Measurements from ENCODE around the gene ZNF507.

The ZNF507 gene

DNA sequence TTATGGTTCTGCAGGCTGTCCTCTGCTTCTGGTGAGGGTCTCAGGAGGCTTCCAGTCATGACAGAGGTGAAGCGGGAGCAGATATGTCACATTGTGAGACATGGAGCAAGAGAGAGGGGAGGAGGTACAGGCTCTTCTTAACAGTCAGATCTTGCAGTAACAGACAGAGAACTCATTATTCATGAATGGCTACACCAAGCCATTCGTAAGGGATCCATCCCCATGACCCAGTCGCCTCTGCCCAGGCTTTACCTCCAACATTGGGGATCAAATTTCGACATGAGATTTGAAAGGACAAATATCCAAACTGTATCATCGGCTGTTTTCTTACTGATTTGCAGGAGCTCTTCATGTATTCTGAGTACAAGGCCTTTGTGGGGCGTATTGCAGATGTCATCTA is 21.7 kb downstream of the ZNF507 start:
- Histone ChIP-seq H2AK5ac (ENCODE audit: low read depth, low read length) (no peak overlapping the region), H3K9ac (ENCODE audit: low read depth, low read length, poor library complexity) (no peak overlapping the region), H3K27ac (replicated peaks; ENCODE audit: low read length) (no peak overlapping the region), H3K27me3 (ENCODE audit: control insufficient read depth in 3 of 3, insufficient read depth in 3 of 3, low read depth in 1 of 3, low read length in 3 of 3) (no peaks in the 10 kb centered on the region), H2BK15ac (ENCODE audit: low read length) (no peak overlapping the region), H2BK12ac (ENCODE audit: low read length) (no peak overlapping the region), H3K23ac (ENCODE audit: low read depth, low read length, poor library complexity) (no peak overlapping the region), H3K36me3 (replicated peaks in 1 of 2; ENCODE audit: control insufficient read depth in 2 of 2, insufficient read depth in 2 of 2, low read length in 2 of 2) (peaks cover 11 to 92% of the 10 kb centered on the region in 2 donors), H3K9me3 (replicated peaks in 1 of 2; ENCODE audit: control insufficient read depth in 2 of 2, insufficient read depth in 1 of 2, low read depth in 1 of 2, low read length in 2 of 2) (peaks cover 0 to 2% of the 10 kb centered on the region in 2 donors), H2BK5ac (ENCODE audit: low read length) (no peak overlapping the region), H4K8ac (ENCODE audit: low read depth, low read length) (no peak overlapping the region), H3K4me2 (ENCODE audit: insufficient read depth, low read length, poor library complexity, severe bottlenecking) (no peak overlapping the region), H2AFZ (ENCODE audit: low read length) (no peak overlapping the region), H3K4me1 (ENCODE audit: control insufficient read depth in 2 of 2, insufficient read depth in 1 of 2, low read depth in 1 of 2, low read length in 2 of 2) (no peaks in the 10 kb centered on the region), H3K18ac (ENCODE audit: low read length) (no peak overlapping the region), H4K91ac (ENCODE audit: low read depth, low read length, poor library complexity) (no peak overlapping the region), H3K4me3 (ENCODE audit: low read length in 2 of 2) (no peak overlapping the region), H3K14ac (ENCODE audit: low read length) (no peak overlapping the region), H3K79me1 (ENCODE audit: low read depth, low read length) (peaks cover 4% of the 10 kb centered on the region), H2BK120ac (ENCODE audit: low read depth, low read length) (no peak overlapping the region), H3K4ac (ENCODE audit: low read length) (no peak overlapping the region)
- WGBS, 2 donors (ENCODE audit: extremely low coverage in 2 of 2, insufficient read length in 2 of 2, insufficient replicate concordance in 1 of 2), result no CpG with 5 or more reads among the region's 6 CpGs
- no peak for DNase-seq (ENCODE audit: low spot score)

DNA sequence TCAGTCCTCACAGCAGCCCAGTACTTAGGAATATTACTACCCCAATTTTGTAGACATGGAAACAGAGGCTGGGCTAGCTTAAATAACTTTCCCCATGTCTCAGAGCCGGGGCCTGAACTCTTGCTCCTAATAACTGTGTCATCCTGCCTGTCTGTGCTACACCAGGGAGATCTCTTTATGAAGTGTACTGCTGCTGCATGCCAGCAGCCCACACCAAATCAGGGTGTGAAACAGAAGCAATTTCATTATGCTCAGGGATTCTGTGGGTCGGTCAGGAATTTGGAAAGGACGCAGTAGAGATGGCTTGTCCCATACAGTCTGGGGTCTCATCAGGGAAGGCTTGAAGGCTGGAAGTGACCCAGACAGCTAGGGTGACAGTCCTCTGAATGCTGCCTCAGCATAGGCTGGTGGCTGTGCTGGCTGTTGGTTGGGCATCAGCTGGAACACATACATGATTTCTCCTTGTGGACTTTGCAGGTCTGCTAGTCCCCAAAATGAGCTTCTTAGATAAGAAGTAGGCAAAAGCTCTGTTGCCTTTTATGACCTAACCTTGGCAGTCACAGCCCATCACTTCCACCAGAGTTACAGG is 22.6 kb downstream of the ZNF507 start:
- Histone ChIP-seq H2BK120ac (ENCODE audit: low read depth, low read length) (no peak overlapping the region), H2AK5ac (ENCODE audit: low read depth, low read length) (no peak overlapping the region), H3K14ac (ENCODE audit: low read length) (no peak overlapping the region), H4K8ac (ENCODE audit: low read depth, low read length) (no peak overlapping the region), H3K4ac (ENCODE audit: low read length) (no peak overlapping the region), H3K4me1 (ENCODE audit: control insufficient read depth in 2 of 2, insufficient read depth in 1 of 2, low read depth in 1 of 2, low read length in 2 of 2) (no peaks in the 10 kb centered on the region), H2AFZ (ENCODE audit: low read length) (no peak overlapping the region), H4K91ac (ENCODE audit: low read depth, low read length, poor library complexity) (no peak overlapping the region), H3K36me3 (replicated peaks in 1 of 2; ENCODE audit: control insufficient read depth in 2 of 2, insufficient read depth in 2 of 2, low read length in 2 of 2) (peaks cover 17 to 92% of the 10 kb centered on the region in 2 donors), H3K9me3 (replicated peaks in 1 of 2; ENCODE audit: control insufficient read depth in 2 of 2, insufficient read depth in 1 of 2, low read depth in 1 of 2, low read length in 2 of 2) (peaks cover 6 to 7% of the 10 kb centered on the region in 2 donors), H2BK5ac (ENCODE audit: low read length) (no peak overlapping the region), H3K18ac (ENCODE audit: low read length) (no peak overlapping the region), H2BK15ac (ENCODE audit: low read length) (no peak overlapping the region), H2BK12ac (ENCODE audit: low read length) (no peak overlapping the region), H3K27ac (replicated peaks; ENCODE audit: low read length) (no peak overlapping the region), H3K23ac (ENCODE audit: low read depth, low read length, poor library complexity) (no peak overlapping the region), H3K4me3 (ENCODE audit: low read length in 2 of 2) (no peak overlapping the region), H3K27me3 (ENCODE audit: control insufficient read depth in 3 of 3, insufficient read depth in 3 of 3, low read depth in 1 of 3, low read length in 3 of 3) (no peaks in the 10 kb centered on the region), H3K4me2 (ENCODE audit: insufficient read depth, low read length, poor library complexity, severe bottlenecking) (no peak overlapping the region), H3K9ac (ENCODE audit: low read depth, low read length, poor library complexity) (no peak overlapping the region), H3K79me1 (ENCODE audit: low read depth, low read length) (peaks cover 4% of the 10 kb centered on the region)
- WGBS, 2 donors (ENCODE audit: extremely low coverage in 2 of 2, insufficient read length in 2 of 2, insufficient replicate concordance in 1 of 2), result no CpG with 5 or more reads among the region's 3 CpGs
- DNase-seq (ENCODE audit: low spot score), result no peak

DNA sequence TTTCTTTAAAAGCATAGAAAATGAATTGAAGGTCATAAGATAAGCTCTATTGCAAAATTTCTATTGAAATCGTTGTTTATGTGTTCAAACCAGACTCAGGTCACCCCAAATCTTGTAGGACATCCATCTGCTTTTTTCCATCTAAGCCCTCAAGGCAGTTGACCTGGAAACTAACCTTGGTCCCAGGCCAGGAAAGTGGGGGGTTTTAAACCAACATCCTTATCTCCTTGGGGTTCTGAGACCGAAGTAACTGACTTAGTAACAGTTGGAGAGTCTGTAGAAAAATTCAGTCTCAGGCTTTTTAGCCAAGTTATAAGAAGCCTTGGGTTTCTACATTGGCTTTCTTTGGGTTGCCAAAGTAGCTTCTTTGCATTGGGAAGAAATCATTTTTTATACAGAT is 23.4 kb downstream of the ZNF507 start:
- no peak overlapping the region for H4K91ac ChIP-seq (ENCODE audit: low read depth, low read length, poor library complexity)
- no peak overlapping the region for H2BK12ac ChIP-seq (ENCODE audit: low read length)
- no peak overlapping the region for H2AFZ ChIP-seq (ENCODE audit: low read length)
- no peaks in the 10 kb centered on the region for H3K4me1 ChIP-seq (ENCODE audit: control insufficient read depth in 2 of 2, insufficient read depth in 1 of 2, low read depth in 1 of 2, low read length in 2 of 2)
- H3K4ac ChIP-seq (ENCODE audit: low read length), result no peak overlapping the region
- no peak overlapping the region for H2AK5ac ChIP-seq (ENCODE audit: low read depth, low read length)
- H2BK120ac ChIP-seq (ENCODE audit: low read depth, low read length), result no peak overlapping the region
- peaks cover 4% of the 10 kb centered on the region for H3K79me1 ChIP-seq (ENCODE audit: low read depth, low read length)
- H3K9me3 ChIP-seq (replicated peaks in 1 of 2; ENCODE audit: control insufficient read depth in 2 of 2, insufficient read depth in 1 of 2, low read depth in 1 of 2, low read length in 2 of 2), result peaks cover 6 to 7% of the 10 kb centered on the region in 2 donors
- no peak overlapping the region for H3K18ac ChIP-seq (ENCODE audit: low read length)
- no CpG with 5 or more reads among the region's 2 CpGs for WGBS, 2 donors (ENCODE audit: extremely low coverage in 2 of 2, insufficient read length in 2 of 2, insufficient replicate concordance in 1 of 2)
- H3K27ac ChIP-seq (replicated peaks; ENCODE audit: low read length), result no peak overlapping the region
- H3K4me2 ChIP-seq (ENCODE audit: insufficient read depth, low read length, poor library complexity, severe bottlenecking), result no peak overlapping the region
- no peak overlapping the region for H3K9ac ChIP-seq (ENCODE audit: low read depth, low read length, poor library complexity)
- H3K36me3 ChIP-seq (replicated peaks in 1 of 2; ENCODE audit: control insufficient read depth in 2 of 2, insufficient read depth in 2 of 2, low read length in 2 of 2), result peaks cover 19 to 90% of the 10 kb centered on the region in 2 donors
- no peak overlapping the region for H3K4me3 ChIP-seq (ENCODE audit: low read length in 2 of 2)
- no peak overlapping the region for H2BK15ac ChIP-seq (ENCODE audit: low read length)
- no peak overlapping the region for H3K14ac ChIP-seq (ENCODE audit: low read length)
- no peak overlapping the region for H3K23ac ChIP-seq (ENCODE audit: low read depth, low read length, poor library complexity)
- no peak for DNase-seq (ENCODE audit: low spot score)
- H3K27me3 ChIP-seq (ENCODE audit: control insufficient read depth in 3 of 3, insufficient read depth in 3 of 3, low read depth in 1 of 3, low read length in 3 of 3), result no peaks in the 10 kb centered on the region
- no peak overlapping the region for H4K8ac ChIP-seq (ENCODE audit: low read depth, low read length)
- H2BK5ac ChIP-seq (ENCODE audit: low read length), result no peak overlapping the region

DNA sequence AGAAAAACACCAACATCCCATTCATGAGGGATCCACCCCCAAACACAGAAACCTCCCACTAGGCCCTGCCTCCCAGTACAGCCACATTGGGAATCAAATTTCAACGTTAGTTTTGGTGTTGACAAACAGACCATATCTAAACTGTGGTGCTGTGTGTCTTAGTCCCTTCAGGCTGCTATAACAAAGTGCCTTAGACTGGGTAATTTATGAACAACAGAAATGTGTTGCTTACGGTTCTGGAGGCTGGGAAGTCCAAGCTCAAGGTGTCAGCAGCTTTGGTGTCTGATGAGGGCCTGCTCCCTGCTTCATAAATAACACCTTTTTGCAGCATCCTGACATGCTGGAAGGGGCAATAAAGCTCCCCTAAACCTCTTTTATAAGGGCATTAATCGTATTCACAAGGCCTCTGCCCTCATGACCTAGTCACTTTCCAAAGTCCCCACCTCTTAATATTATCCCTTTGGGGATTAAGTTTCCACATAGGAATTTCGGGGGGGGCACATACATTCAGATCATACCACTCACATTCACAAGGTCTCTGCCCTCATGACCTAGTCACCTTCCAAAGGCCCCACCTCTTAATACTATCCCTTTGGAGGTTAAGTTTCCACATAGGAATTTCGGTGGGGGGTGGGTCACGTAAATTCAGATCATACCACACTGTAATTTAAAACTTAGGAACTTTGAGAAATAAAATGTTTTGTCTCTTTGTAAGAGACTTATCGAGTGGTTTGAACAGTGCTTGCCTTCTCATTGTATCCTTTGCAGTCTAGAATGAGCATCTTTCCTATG is 27.5 kb downstream of the ZNF507 start:
- Histone ChIP-seq H3K18ac (ENCODE audit: low read length) (no peak overlapping the region), H2BK12ac (ENCODE audit: low read length) (no peak overlapping the region), H3K9me3 (replicated peaks in 1 of 2; ENCODE audit: control insufficient read depth in 2 of 2, insufficient read depth in 1 of 2, low read depth in 1 of 2, low read length in 2 of 2) (peaks cover 6 to 7% of the 10 kb centered on the region in 2 donors), H3K27me3 (ENCODE audit: control insufficient read depth in 3 of 3, insufficient read depth in 3 of 3, low read depth in 1 of 3, low read length in 3 of 3) (no peaks in the 10 kb centered on the region), H2BK120ac (ENCODE audit: low read depth, low read length) (no peak overlapping the region), H3K4me2 (ENCODE audit: insufficient read depth, low read length, poor library complexity, severe bottlenecking) (no peak overlapping the region), H3K79me1 (ENCODE audit: low read depth, low read length) (peaks cover 4% of the 10 kb centered on the region), H3K36me3 (replicated peaks in 1 of 2; ENCODE audit: control insufficient read depth in 2 of 2, insufficient read depth in 2 of 2, low read length in 2 of 2) (peaks cover 27 to 85% of the 10 kb centered on the region in 2 donors), H2BK15ac (ENCODE audit: low read length) (no peak overlapping the region), H3K14ac (ENCODE audit: low read length) (no peak overlapping the region), H3K4ac (ENCODE audit: low read length) (no peak overlapping the region), H3K4me1 (ENCODE audit: control insufficient read depth in 2 of 2, insufficient read depth in 1 of 2, low read depth in 1 of 2, low read length in 2 of 2) (no peaks in the 10 kb centered on the region), H2AK5ac (ENCODE audit: low read depth, low read length) (no peak overlapping the region), H4K8ac (ENCODE audit: low read depth, low read length) (no peak overlapping the region), H3K9ac (ENCODE audit: low read depth, low read length, poor library complexity) (no peak overlapping the region), H2BK5ac (ENCODE audit: low read length) (no peak overlapping the region), H3K27ac (replicated peaks; ENCODE audit: low read length) (no peak overlapping the region), H2AFZ (ENCODE audit: low read length) (no peak overlapping the region), H4K91ac (ENCODE audit: low read depth, low read length, poor library complexity) (no peak overlapping the region), H3K23ac (ENCODE audit: low read depth, low read length, poor library complexity) (no peak overlapping the region), H3K4me3 (ENCODE audit: low read length in 2 of 2) (no peak overlapping the region)
- DNase-seq (ENCODE audit: low spot score), result no peak
- WGBS, 2 donors (ENCODE audit: extremely low coverage in 2 of 2, insufficient read length in 2 of 2, insufficient replicate concordance in 1 of 2), result no CpG with 5 or more reads among the region's 7 CpGs

Measured in neuronal stem cell (in vitro differentiated cells).